Measurements from ENCODE around the gene MPPE1. TPM values are rescaled to one million over a fixed set of nuclear protein-coding genes. Genes with fewer than 3 reads are reported as not detected.

The MPPE1 gene
- total RNA-seq, 4 donors from 2014 or later: 19.5 to 33.8 (median 21.4) TPM

DNA sequence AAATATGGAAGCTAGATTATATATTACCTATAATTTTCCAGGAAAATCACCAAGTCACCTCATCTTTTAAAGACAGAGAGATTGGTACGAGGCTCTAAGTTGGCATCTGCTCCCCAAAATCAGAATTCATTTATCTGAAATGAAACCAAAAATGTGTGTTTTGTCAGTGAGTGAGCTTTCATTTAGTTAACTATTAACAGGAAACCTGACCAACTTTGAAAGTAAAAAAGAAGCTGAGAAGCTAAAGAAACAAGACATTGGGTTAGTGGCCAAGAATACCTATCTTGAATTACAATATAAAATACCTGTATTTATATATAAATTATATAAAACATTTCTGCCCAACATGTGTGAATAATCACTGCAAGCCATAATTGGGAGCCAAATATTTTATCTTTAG lies 1.9 kb downstream of the MPPE1 start:
- no peak overlapping the region for H3K27ac ChIP-seq
- H3K4me1 ChIP-seq: peaks cover 8 to 23% (median 9%) of the 10 kb centered on the region in 3 donors
- no peaks in the 10 kb centered on the region for H3K9me3 ChIP-seq
- WGBS, 2 donors (ENCODE audit: low coverage in 1 of 2): 71 to 100% methylated on average over 1 of the region's 1 CpG
- TF ChIP-seq POLR2A (IDR thresholded peaks at IDR 0.05) (no peak), POLR2AphosphoS5 (IDR thresholded peaks at IDR 0.05) (no peak), EP300 (IDR thresholded peaks at IDR 0.05) (no peak)
- TF ChIP-seq, protein P1, sequence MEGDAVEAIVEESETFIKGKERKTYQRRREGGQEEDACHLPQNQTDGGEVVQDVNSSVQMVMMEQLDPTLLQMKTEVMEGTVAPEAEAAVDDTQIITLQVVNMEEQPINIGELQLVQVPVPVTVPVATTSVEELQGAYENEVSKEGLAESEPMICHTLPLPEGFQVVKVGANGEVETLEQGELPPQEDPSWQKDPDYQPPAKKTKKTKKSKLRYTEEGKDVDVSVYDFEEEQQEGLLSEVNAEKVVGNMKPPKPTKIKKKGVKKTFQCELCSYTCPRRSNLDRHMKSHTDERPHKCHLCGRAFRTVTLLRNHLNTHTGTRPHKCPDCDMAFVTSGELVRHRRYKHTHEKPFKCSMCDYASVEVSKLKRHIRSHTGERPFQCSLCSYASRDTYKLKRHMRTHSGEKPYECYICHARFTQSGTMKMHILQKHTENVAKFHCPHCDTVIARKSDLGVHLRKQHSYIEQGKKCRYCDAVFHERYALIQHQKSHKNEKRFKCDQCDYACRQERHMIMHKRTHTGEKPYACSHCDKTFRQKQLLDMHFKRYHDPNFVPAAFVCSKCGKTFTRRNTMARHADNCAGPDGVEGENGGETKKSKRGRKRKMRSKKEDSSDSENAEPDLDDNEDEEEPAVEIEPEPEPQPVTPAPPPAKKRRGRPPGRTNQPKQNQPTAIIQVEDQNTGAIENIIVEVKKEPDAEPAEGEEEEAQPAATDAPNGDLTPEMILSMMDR (IDR thresholded peaks at IDR 0.05): no peak
- no peak for ATAC-seq
- no peak overlapping the region for H3K4me3 ChIP-seq
- H3K36me3 ChIP-seq: peaks cover 0 to 36% of the 10 kb centered on the region in 2 donors
- no peaks in the 10 kb centered on the region for H3K27me3 ChIP-seq

DNA sequence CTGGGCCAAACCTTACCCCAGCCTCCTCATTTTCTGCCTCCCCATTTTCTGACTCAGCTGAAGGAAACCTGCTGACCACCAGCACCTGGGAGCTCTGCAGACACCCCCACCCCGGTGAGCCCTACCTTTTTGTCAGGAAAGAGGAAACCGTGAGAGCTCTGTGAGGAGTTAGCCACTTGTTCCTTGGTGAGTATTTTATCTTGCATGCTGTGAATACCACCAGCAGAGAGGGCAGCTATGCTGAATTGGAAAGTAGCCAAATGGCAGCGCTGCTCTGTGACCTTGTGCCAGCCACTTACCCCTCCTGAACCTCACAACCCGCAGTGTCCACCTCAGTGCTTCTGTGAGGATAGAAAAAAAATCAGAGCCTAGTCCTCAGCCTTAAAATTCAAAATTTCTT lies 2.5 kb downstream of the MPPE1 start:
- Histone ChIP-seq H3K4me3 (no peak overlapping the region), H3K36me3 (peaks cover 0 to 36% of the 10 kb centered on the region in 2 donors), H3K27ac (no peak overlapping the region), H3K27me3 (no peaks in the 10 kb centered on the region), H3K9me3 (no peaks in the 10 kb centered on the region), H3K4me1 (peaks cover 8 to 23% (median 9%) of the 10 kb centered on the region in 3 donors)
- WGBS, 2 donors (ENCODE audit: low coverage in 1 of 2): 63 to 91% methylated on average over 1 to 3 of the region's 4 CpGs
- TF ChIP-seq POLR2A (IDR thresholded peaks at IDR 0.05): no peak
- TF ChIP-seq, protein P1 (IDR thresholded peaks at IDR 0.05): no peak
- no peak for TF ChIP-seq EP300 (IDR thresholded peaks at IDR 0.05)
- no peak for TF ChIP-seq POLR2AphosphoS5 (IDR thresholded peaks at IDR 0.05)
- ATAC-seq: no peak

GRCh38 chr18:11902522-11903292 lies 5.4 kb downstream of the MPPE1 start:
- Histone ChIP-seq H3K27me3 (no peaks in the 10 kb centered on the region), H3K4me3 (no peak overlapping the region), H3K9me3 (no peaks in the 10 kb centered on the region), H3K36me3 (peaks cover 0 to 49% of the 10 kb centered on the region in 2 donors), H3K27ac (no peak overlapping the region), H3K4me1 (peaks cover 3 to 10% (median 5%) of the 10 kb centered on the region in 3 donors)
- 75% methylated on average over 1 of the region's 7 CpGs; no CpG with 5 or more reads in 1 of the 2 donors for WGBS, 2 donors (ENCODE audit: low coverage in 1 of 2)
- no peak for ATAC-seq
- no peak for TF ChIP-seq EP300 (IDR thresholded peaks at IDR 0.05)
- no peak for TF ChIP-seq POLR2AphosphoS5 (IDR thresholded peaks at IDR 0.05)

DNA sequence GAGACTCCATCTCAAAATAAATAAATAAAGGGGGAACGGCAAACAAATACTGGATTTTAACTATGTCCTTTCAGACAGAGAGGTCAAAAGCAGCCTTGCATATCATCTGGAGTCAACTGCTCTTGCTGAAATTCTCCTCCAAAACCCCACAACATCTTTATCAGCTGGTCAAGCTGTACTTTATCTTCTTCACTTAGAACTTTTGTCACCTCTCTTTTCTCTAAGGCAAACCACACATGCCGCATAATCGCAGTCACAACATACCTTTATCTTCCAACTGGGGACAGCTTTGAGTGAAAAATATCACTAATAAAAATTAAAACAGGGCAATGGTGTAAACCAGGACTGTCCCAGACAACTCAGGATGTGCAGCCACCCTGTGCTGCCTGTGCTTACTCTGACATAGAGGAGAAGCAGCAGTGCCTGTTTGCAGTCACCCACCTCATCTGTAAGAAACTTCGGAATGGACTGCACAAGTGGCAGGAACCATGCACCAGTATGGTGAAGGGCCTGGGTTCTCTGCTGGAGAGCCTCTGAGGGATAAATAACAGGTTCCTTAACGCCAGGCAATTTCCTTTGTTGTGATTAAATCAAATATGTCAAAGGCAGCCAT lies 6.2 kb downstream of the MPPE1 start:
- Histone ChIP-seq H3K27me3 (no peaks in the 10 kb centered on the region), H3K4me1 (peaks cover 0 to 2% (median 0%) of the 10 kb centered on the region in 3 donors), H3K27ac (no peak overlapping the region), H3K4me3 (no peak overlapping the region), H3K9me3 (no peaks in the 10 kb centered on the region), H3K36me3 (peaks cover 0 to 49% of the 10 kb centered on the region in 2 donors)
- 68 to 74% methylated on average over 2 to 3 of the region's 5 CpGs for WGBS, 2 donors (ENCODE audit: low coverage in 1 of 2)
- no peak for ATAC-seq
- TF ChIP-seq EP300 (IDR thresholded peaks at IDR 0.05) (no peak), POLR2A (IDR thresholded peaks at IDR 0.05) (no peak)

GRCh38 chr18:11899063-11899462 lies 9.1 kb downstream of the MPPE1 start:
- 83 to 86% methylated on average over 2 to 3 of the region's 3 CpGs for WGBS, 2 donors (ENCODE audit: low coverage in 1 of 2)

More at GRCh38 chr18:11899063-11899462, 9.1 kb downstream of the MPPE1 start:
- TF ChIP-seq, protein P1 (IDR thresholded peaks at IDR 0.05): no peak
- TF ChIP-seq EP300 (IDR thresholded peaks at IDR 0.05): no peak
- no peak for TF ChIP-seq POLR2A (IDR thresholded peaks at IDR 0.05)
- no peak for TF ChIP-seq POLR2AphosphoS5 (IDR thresholded peaks at IDR 0.05)
- peaks cover 0 to 63% of the 10 kb centered on the region in 2 donors for H3K36me3 ChIP-seq
- H3K4me3 ChIP-seq: no peak overlapping the region
- no peaks in the 10 kb centered on the region for H3K9me3 ChIP-seq
- no peaks in the 10 kb centered on the region for H3K27me3 ChIP-seq
- H3K4me1 ChIP-seq: no peaks in the 10 kb centered on the region
- no peak for ATAC-seq
- H3K27ac ChIP-seq: no peak overlapping the region

All from gastroesophageal sphincter (tissue), 4 donors.